HepG2 (cell line): ENCODE measurements around the gene FLVCR1. TPM values are rescaled to one million over a fixed set of nuclear protein-coding genes. Genes with fewer than 3 reads are reported as not detected.
A peak's percentile ranks its signal among the peaks of the same experiment; 100 is the strongest.
"Not testable (repeated sequence)": the region's sequence is repeated elsewhere in the genome, so short reads cannot be mapped to it uniquely, and the experiment has no call there.

ENCODE experiments used
- ATAC-seq: fragments of 200-7000 bp; cut with Tn5 transposase; 3 replicates; pipeline ENCODE4 v1.9.1; 2020; ENCODE audit warnings: mild to moderate bottlenecking, moderate library complexity
- BruUV-seq: library from RNA; stranded (reverse); fragments of 400-500 nt; replicated peaks from 2 replicates; lab custom pipeline; 2021; lab: Mats Ljungman, UMichigan
- CTCF ChIA-PET: fragments of 300-600 bp; formaldehyde crosslinking; extraction: SDS; loops from one replicate; lab custom pipeline; 2021; ENCODE audit warnings: low total read pairs, inconsistent platforms, low intra/inter-chr PET ratio; lab: Yijun Ruan, JAX
- POLR2A ChIA-PET: fragments of 350-600 bp; sonication (Branson Sonifier 250); formaldehyde crosslinking; loops from one replicate; lab custom pipeline; 2020; ENCODE audit warnings: antibody characterized with exemption, inconsistent platforms; lab: Yijun Ruan, JAX
- DNase-seq: peaks from one replicate; pipeline ENCODE4 v3.0.0-alpha.2; 2015; ENCODE audit warnings: low spot score
- FAIRE-seq: peaks from 3 replicates; lab custom pipeline; 2011; peaks lifted over from hg19 to GRCh38; lab: Jason Lieb, UNC
- H2AFZ ChIP-seq: one replicate; pipeline ENCODE4 v1.6.1; 2011; ENCODE audit warnings: low read length, inconsistent platforms
- H3K27ac ChIP-seq: fragments of 300-600 bp; 3 replicates; pipeline ENCODE4 v1.8.0; 2011; ENCODE audit warnings: mixed run types, mild to moderate bottlenecking, mixed read lengths, low read length, inconsistent platforms; ENCODE audit not compliant: insufficient read depth; ENCODE audit errors: extremely low read length
- H3K27me3 ChIP-seq, 2 experiments: fragments of 200-600 bp in 1 of 2; 2 replicates in 1 of 2; 3 replicates in 1 of 2; pipeline versions ENCODE4 v1.6.0 to v1.8.0; 2011; ENCODE audit warnings: low read length in 2 of 2, mild to moderate bottlenecking in 2 of 2, moderate library complexity in 2 of 2, inconsistent platforms in 1 of 2; ENCODE audit not compliant: insufficient read depth in 2 of 2, control insufficient read depth in 1 of 2
- H3K36me3 ChIP-seq, 2 experiments: fragments of 200-600 bp in 1 of 2; replicated peaks in 1 of 2; 2 replicates in 1 of 2; 3 replicates in 1 of 2; pipeline versions ENCODE4 v1.5.1 to v1.8.0; 2011; ENCODE audit warnings: low read length in 2 of 2, inconsistent platforms in 1 of 2; ENCODE audit not compliant: insufficient read depth in 2 of 2, control insufficient read depth in 1 of 2
- H3K4me1 ChIP-seq: 2 replicates; pipeline ENCODE4 v1.5.1; 2012; ENCODE audit warnings: low read length, inconsistent platforms; ENCODE audit not compliant: insufficient read depth
- H3K4me2 ChIP-seq: 2 replicates; pipeline ENCODE4 v1.6.0; 2011; ENCODE audit warnings: low read depth, low read length, inconsistent platforms
- H3K4me3 ChIP-seq, 3 experiments: fragments of 200-600 bp in 1 of 3; sonication (generic), shearing (Covaris generic) in 1 of 3; replicated peaks in 1 of 3; 2 replicates each; pipeline ENCODE4 v1.5.1; 2011 to 2016; ENCODE audit warnings: low read length in 3 of 3, inconsistent platforms in 2 of 3, low read depth in 2 of 3, mild to moderate bottlenecking in 2 of 3, control low read depth in 1 of 3, mixed read lengths in 1 of 3; ENCODE audit not compliant: insufficient read depth in 1 of 3
- H3K79me2 ChIP-seq: one replicate; pipeline ENCODE4 v1.6.1; 2011; ENCODE audit warnings: low read length, inconsistent platforms; ENCODE audit not compliant: insufficient read depth
- H3K9ac ChIP-seq: 2 replicates; pipeline ENCODE4 v1.6.0; 2011; ENCODE audit warnings: mild to moderate bottlenecking, low read depth, low read length, inconsistent platforms; ENCODE audit not compliant: insufficient read depth
- H3K9me3 ChIP-seq: 2 replicates; pipeline ENCODE4 v1.5.1; 2012; ENCODE audit warnings: mild to moderate bottlenecking, low read length
- H4K20me1 ChIP-seq: 2 replicates; pipeline ENCODE4 v1.6.0; 2011; ENCODE audit warnings: inconsistent platforms, mild to moderate bottlenecking, low read length, moderate library complexity; ENCODE audit not compliant: insufficient read depth
- CEBPB ChIP-seq: IDR thresholded peaks from 2 replicates; pipeline ENCODE4 v1.6.1; 2011; ENCODE audit warnings: low read depth, low read length, improper control_type of control experiment, borderline replicate concordance
- ISX ChIP-seq: sonication (generic); formaldehyde crosslinking; conservative IDR thresholded peaks from 2 replicates; pipeline ENCODE4 v1.5.0; 2020; ENCODE audit warnings: missing genetic modification reagents
- WGBS: methylation state at CpG from one replicate; pipeline ENCODE4 v1.1.6; 2017; ENCODE audit warnings: low lambda C conversion rate; 5-methylcytosine and 5-hydroxymethylcytosine counted together
- in situ Hi-C: cut with HindIII; loops from 2 replicates; pipeline ENCODE4 v1.10.0; 2017; ENCODE audit warnings: low pct_unique_long_range_greater_than_20kb; ENCODE audit not compliant: extremely low pct_ligation_motif_present
- intact Hi-C: fragments of 100-400 bp; cut with micrococcal nuclease; formaldehyde crosslinking; loops from one replicate; pipeline ENCODE4 v1.10.0; 2022; ENCODE audit not compliant: unreplicated experiment
- polyA plus RNA-seq, 8 experiments: library from polyadenylated mRNA; depleted of rRNA in 3 of 8; stranded (reverse) in 7 of 8; unstranded in 1 of 8; fragments of >200 nt; fragmentation: Illumina TruSeq in 4 of 8; extraction: Trizol in 4 of 8; gene quantifications; 2 replicates each; pipeline versions ENCODE4 v1.2.1 to v1.2.3, GENCODE V29; 2011 to 2016; ENCODE audit warnings: low read depth in 4 of 8, missing spikeins in 1 of 8, mixed read lengths in 1 of 8; ENCODE audit not compliant: insufficient read depth in 1 of 8
- total RNA-seq, 5 experiments: library from RNA; depleted of rRNA; stranded (reverse); fragments of >200 nt; fragmentation: Illumina TruSeq; extraction: Trizol; gene quantifications; 2 replicates each; pipeline ENCODE4 v1.2.3, GENCODE V29; 2016; ENCODE audit warnings: low read depth in 1 of 5

FLVCR1 gene
- total and polyA plus RNA-seq, 2 of the 13 experiments (the other 11 are each of a cell fraction or from before 2014, with no cell fraction given) = 14.8 to 39.8 TPM

GRCh38 chr1:212903664-212904063 lies 45.6 kb downstream of the FLVCR1 start:
- Histone ChIP-seq H3K4me2 (no peak overlapping the region), H3K27ac (no peak overlapping the region), H2AFZ (no peak overlapping the region), H3K4me3 (no peak overlapping the region), H4K20me1 (no peaks in the 10 kb centered on the region), H3K4me1 (no peaks in the 10 kb centered on the region), H3K79me2 (no peaks in the 10 kb centered on the region), H3K9ac (no peak overlapping the region), H3K36me3 (no peaks in the 10 kb centered on the region; a peak in 1 of 5 replicates), H3K27me3 (no peaks in the 10 kb centered on the region)
- WGBS = 85% methylated on average over 1 of the region's 1 CpG
- in situ Hi-C loops (no loop called here), intact Hi-C loops (no loop called here)
- POLR2A ChIA-PET = no interaction called here
- no peak for ATAC-seq
- no peak for FAIRE-seq
- TF ChIP-seq CEBPB (0 out of 2 replicates have a peak, but pooled peaks have one; percentile 7), ISX (CRISPR knock-in tag) (no peak)
- TF ChIP-seq, all 625 proteins: peak for 1
- peaks cover 11% of the 10 kb centered on the region for H3K9me3 ChIP-seq
- DNase-seq = no peak
- no TSS peak for BruUV-seq
- CTCF ChIA-PET = no interaction called here

- CTCF ChIA-PET, H3K4me2 ChIP-seq, H3K27me3 ChIP-seq, H3K9me3 ChIP-seq, intact Hi-C loops, BruUV-seq, H3K36me3 ChIP-seq, H3K4me1 ChIP-seq, H4K20me1 ChIP-seq, H3K79me2 ChIP-seq, DNase-seq, in situ Hi-C loops, H3K9ac ChIP-seq, H3K4me3 ChIP-seq, FAIRE-seq, POLR2A ChIA-PET, H2AFZ ChIP-seq, H3K27ac ChIP-seq, ATAC-seq: not testable (repeated sequence)
- WGBS = 85% methylated on average over 12 of the region's 12 CpGs
Measured at GRCh38 chr1:212908071-212908470, 50.0 kb downstream of the FLVCR1 start.
